Bone marrow (tissue), 2 donors: Measurements from ENCODE around the gene RASIP1.

ENCODE experiments used
- DNase-seq, 2 donors: peaks; one replicate each; lab custom pipeline; 2025; lab: John Stamatoyannopoulos, UW

The RASIP1 gene

GRCh38 chr19:48756212-48756611, 15.8 kb upstream of the RASIP1 start:
- DNase-seq, result no peak

- no peak for DNase-seq
Measured at GRCh38 chr19:48755787-48756186, 15.4 kb upstream of the RASIP1 start.

GRCh38 chr19:48755084-48755641, 14.8 kb upstream of the RASIP1 start, which contains the start of gene FGF21:
Gene FGF21 (plus strand): TSS chr19:48755524. CDS start chr19:48756237, 713 bp downstream.
- DNase-seq, result no peak

- no peak for DNase-seq
Measured at GRCh38 chr19:48752496-48753365, 12.3 kb upstream of the RASIP1 start, which contains the start of gene FUT1. Gene FUT1 (minus strand): TSS chr19:48752641. CDS start chr19:48751281, 1,360 bp downstream.

GRCh38 chr19:48751845-48752495, 11.6 kb upstream of the RASIP1 start:
- DNase-seq, result no peak

- no peak for DNase-seq
Measured at GRCh38 chr19:48750771-48751504, 10.5 kb upstream of the RASIP1 start.

- no peak for DNase-seq
Measured at GRCh38 chr19:48750351-48750750, 9.9 kb upstream of the RASIP1 start.

- no peak for DNase-seq
Measured at GRCh38 chr19:48749571-48750198, 9.3 kb upstream of the RASIP1 start.

GRCh38 chr19:48746738-48747575, 6.5 kb upstream of the RASIP1 start, which contains the start of gene IZUMO1:
Gene IZUMO1 (minus strand): TSS chr19:48746909. CDS start chr19:48745859, 1,050 bp downstream.
- peak in 1 of 2 donors; percentile 34 for DNase-seq

GRCh38 chr19:48746110-48746509, 5.7 kb upstream of the RASIP1 start:
- no peak for DNase-seq

GRCh38 chr19:48745208-48745995, 5.0 kb upstream of the RASIP1 start:
- DNase-seq, result no peak

GRCh38 chr19:48742096-48742495, 1.7 kb upstream of the RASIP1 start:
- DNase-seq, result no peak

- DNase-seq, result no peak
Measured at GRCh38 chr19:48741129-48741999, 954 bp upstream of the RASIP1 start.

GRCh38 chr19:48739404-48740163, 826 bp downstream of the RASIP1 start:
- no peak for DNase-seq

GRCh38 chr19:48738557-48739403, 1.6 kb downstream of the RASIP1 start:
- peak in 1 of 2 donors; percentile 60 for DNase-seq

GRCh38 chr19:48737360-48737998, 2.9 kb downstream of the RASIP1 start:
- DNase-seq, result no peak
